Muscle layer of duodenum (tissue), 2 donors: ENCODE data around the gene FBXO8.
"Not testable (repeated sequence)": the region's sequence is repeated elsewhere in the genome, so short reads cannot be mapped to it uniquely, and the experiment has no call there.

Experiments used
- H3K27ac ChIP-seq: one replicate; pipeline ENCODE4 v1.7.0; 2013; ENCODE audit warnings: mild to moderate bottlenecking, low read length
- H3K27me3 ChIP-seq: one replicate; pipeline ENCODE4 v1.7.0; 2013; ENCODE audit warnings: low read depth, mild to moderate bottlenecking, control low read depth, low read length
- H3K36me3 ChIP-seq, 2 donors: one replicate each; pipeline ENCODE4 v1.7.0; 2013; ENCODE audit warnings: low read length in 2 of 2, control low read depth in 1 of 2, mild to moderate bottlenecking in 1 of 2; ENCODE audit not compliant: insufficient read depth in 2 of 2, control insufficient read depth in 1 of 2
- H3K4me1 ChIP-seq, 2 donors: one replicate each; pipeline ENCODE4 v1.7.0; 2013; ENCODE audit warnings: low read length in 2 of 2, mild to moderate bottlenecking in 2 of 2, control low read depth in 1 of 2, moderate library complexity in 1 of 2; ENCODE audit not compliant: insufficient read depth in 2 of 2, control insufficient read depth in 1 of 2
- H3K4me3 ChIP-seq, 2 donors: one replicate each; pipeline ENCODE4 v1.7.0; 2013; ENCODE audit warnings: low read length in 2 of 2, low read depth in 1 of 2, mild to moderate bottlenecking in 1 of 2
- H3K9me3 ChIP-seq, 2 donors: one replicate each; pipeline ENCODE4 v1.7.0; 2013; ENCODE audit warnings: low read length in 2 of 2, control low read depth in 1 of 2, mild to moderate bottlenecking in 1 of 2; ENCODE audit not compliant: control insufficient read depth in 1 of 2
- donor health status: healthy.

Gene FBXO8

DNA sequence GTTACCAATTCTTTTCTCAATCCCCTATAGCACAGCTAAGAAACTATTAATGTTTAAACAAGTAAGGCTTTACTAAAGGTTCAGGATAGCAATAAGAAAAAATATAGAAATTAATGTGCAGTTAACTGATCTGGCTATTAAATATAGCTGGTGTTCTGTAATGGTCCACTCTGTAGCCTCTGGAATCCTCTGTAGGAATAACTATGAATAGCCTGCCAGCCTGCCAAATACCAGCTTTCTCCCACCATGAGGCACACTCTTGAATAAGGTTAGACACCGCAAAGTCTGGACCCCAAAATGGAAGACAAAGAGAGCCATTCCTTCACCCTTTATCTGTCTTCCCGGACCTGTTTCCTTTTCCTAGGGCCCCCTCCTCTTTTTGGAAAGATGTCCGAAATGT lies 30.8 kb upstream of the FBXO8 start:
- no peaks in the 10 kb centered on the region for H3K9me3 ChIP-seq
- H3K27me3 ChIP-seq: no peaks in the 10 kb centered on the region
- H3K4me3 ChIP-seq: no peak overlapping the region
- H3K27ac ChIP-seq: no peak overlapping the region
- peaks cover 0 to 9% of the 10 kb centered on the region in 2 donors for H3K36me3 ChIP-seq
- H3K4me1 ChIP-seq: peaks cover 0 to 4% of the 10 kb centered on the region in 2 donors

GRCh38 chr4:174312993-174313392 lies 29.5 kb upstream of the FBXO8 start:
- no peaks in the 10 kb centered on the region for H3K9me3 ChIP-seq
- H3K4me3 ChIP-seq: no peak overlapping the region
- peaks cover 0 to 4% of the 10 kb centered on the region in 2 donors for H3K4me1 ChIP-seq
- peaks cover 0 to 22% of the 10 kb centered on the region in 2 donors for H3K36me3 ChIP-seq
- no peaks in the 10 kb centered on the region for H3K27me3 ChIP-seq
- no peak overlapping the region for H3K27ac ChIP-seq

DNA sequence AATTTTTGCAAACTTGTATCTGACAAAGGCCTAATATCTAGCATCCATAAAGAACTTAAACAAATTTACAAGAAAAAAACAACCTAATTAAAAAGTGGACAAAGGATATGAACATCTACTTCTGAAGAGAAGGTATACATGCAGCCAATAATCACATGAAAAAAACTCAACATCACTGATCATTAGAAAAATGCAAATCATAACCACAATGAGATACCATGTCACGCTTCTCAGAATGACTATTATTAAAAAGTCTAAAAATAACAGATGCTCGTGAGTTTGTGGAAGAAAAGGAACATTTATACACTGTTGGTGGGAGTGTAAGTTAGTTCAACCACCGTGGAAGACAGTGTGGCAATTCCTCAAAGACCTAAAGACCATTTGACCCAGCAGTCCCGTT lies 24.2 kb upstream of the FBXO8 start:
- H3K27me3 ChIP-seq: no peaks in the 10 kb centered on the region
- H3K4me1 ChIP-seq: no peaks in the 10 kb centered on the region
- peaks cover 6 to 37% of the 10 kb centered on the region in 2 donors for H3K36me3 ChIP-seq
- no peak overlapping the region for H3K27ac ChIP-seq
- H3K9me3 ChIP-seq: no peaks in the 10 kb centered on the region
- no peak overlapping the region for H3K4me3 ChIP-seq

DNA sequence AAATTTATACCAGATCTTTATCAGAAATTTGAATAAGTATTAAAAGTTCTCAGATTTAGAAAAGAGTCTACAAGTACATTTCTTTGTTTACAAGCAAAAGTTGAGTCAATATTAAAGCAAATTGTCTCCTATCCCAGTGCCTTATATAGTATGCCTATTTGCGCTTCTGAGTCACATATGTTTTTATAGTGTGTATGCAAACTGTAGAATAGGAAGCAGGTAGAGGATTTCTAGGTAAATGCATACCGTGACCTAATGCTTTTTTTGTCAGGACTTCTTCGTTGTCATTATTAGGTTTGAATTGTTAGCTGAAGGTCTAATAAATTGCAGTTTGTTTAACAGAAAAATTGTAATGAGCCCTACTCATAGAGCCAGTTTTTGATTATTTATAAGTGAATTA lies 22.5 kb upstream of the FBXO8 start:
- Histone ChIP-seq H3K4me3 (no peak overlapping the region), H3K9me3 (no peaks in the 10 kb centered on the region), H3K4me1 (no peaks in the 10 kb centered on the region), H3K27me3 (no peaks in the 10 kb centered on the region), H3K36me3 (peaks cover 6 to 33% of the 10 kb centered on the region in 2 donors), H3K27ac (no peak overlapping the region)

DNA sequence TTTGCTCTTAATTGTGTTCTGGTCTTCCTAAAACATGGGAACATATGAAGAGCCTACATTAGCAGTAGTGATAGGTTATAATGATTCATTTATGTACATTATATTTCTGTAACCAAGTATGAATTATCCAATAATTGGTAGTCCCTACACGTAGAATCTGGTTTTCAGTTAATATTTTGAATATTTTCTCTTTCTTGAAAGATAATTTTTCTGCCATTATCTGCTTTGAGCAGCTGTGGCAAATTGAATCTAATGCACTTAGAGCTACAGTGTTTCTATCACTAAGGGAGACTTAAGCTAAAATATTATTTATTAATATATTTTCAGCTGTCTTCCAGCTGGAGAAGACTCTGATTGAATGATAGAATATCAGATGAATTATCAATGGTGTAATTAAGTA lies 21.2 kb upstream of the FBXO8 start:
- Histone ChIP-seq H3K9me3 (no peaks in the 10 kb centered on the region), H3K27ac (no peak overlapping the region), H3K4me3 (no peak overlapping the region), H3K36me3 (peaks cover 13 to 37% of the 10 kb centered on the region in 2 donors), H3K4me1 (no peaks in the 10 kb centered on the region), H3K27me3 (no peaks in the 10 kb centered on the region)

DNA sequence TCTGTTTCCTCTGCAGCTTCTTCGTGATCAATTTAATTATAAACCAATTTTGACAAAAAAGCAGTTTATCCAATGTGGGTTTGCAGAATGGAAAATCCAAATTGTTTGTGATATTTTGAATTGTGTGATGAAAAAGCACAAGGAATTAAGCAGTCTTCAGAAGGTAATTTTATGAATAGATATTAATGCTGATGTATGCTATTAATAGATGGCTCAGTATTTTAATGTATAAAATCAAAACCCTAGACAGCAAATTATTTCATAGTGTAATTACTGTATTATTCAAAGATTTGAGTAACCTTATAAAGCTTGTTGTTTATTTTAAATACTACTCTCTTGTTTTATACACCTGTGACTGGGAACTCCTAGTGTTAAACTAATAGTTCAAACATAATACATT lies 20.2 kb upstream of the FBXO8 start:
- Histone ChIP-seq H3K27me3 (no peaks in the 10 kb centered on the region), H3K4me1 (no peaks in the 10 kb centered on the region), H3K4me3 (no peak overlapping the region), H3K9me3 (no peaks in the 10 kb centered on the region), H3K36me3 (peaks cover 15 to 29% of the 10 kb centered on the region in 2 donors), H3K27ac (no peak overlapping the region)

DNA sequence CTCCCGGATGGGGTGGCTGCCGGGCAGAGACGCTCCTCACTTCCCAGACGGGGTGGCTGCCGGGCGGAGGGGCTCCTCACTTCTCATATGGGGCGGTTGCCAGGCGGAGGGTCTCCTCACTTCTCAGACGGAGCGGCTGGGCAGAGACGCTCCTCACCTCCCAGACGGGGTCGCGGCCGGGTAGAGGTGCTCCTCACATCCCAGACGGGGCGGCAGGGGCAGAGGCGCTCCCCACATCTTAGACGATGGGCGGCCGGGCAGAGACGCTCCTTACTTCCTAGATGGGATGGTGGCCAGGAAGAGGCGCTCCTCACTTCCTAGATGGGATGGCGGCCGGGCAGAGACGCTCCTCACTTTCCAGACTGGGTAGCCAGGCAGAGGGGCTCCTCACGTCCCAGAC lies 11.7 kb upstream of the FBXO8 start:
- not testable (repeated sequence) for H3K4me1 ChIP-seq, H3K27ac ChIP-seq, H3K4me3 ChIP-seq, H3K27me3 ChIP-seq
- Histone ChIP-seq H3K9me3 (peaks cover 8 to 15% of the 10 kb centered on the region in 2 donors), H3K36me3 (peaks cover 12 to 15% of the 10 kb centered on the region in 2 donors)

DNA sequence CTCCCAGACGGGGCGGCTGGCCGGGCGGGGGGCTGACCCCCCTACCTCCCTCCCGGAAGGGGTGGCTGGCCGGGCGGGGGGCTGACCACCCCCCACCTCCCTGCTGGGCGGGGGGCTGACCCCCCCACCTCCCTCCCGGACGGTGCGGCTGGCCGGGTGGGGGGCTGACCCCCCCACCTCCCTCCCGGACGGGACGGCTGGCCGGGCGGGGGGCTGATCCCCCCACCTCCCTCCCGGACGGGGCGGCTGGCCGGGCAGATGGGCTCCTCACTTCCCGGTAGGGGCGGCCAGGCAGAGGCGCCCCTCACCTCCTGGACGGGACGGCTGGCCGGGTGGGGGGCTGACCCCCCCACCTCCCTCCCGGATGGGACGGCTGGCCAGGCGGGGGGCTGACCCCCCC lies 11.2 kb upstream of the FBXO8 start:
- H3K9me3 ChIP-seq: peaks cover 8 to 15% of the 10 kb centered on the region in 2 donors
- not testable (repeated sequence) for H3K4me3 ChIP-seq, H3K27ac ChIP-seq, H3K27me3 ChIP-seq, H3K36me3 ChIP-seq, H3K4me1 ChIP-seq

- H3K4me1 ChIP-seq: no peaks in the 10 kb centered on the region
- H3K27ac ChIP-seq: no peak overlapping the region
- H3K9me3 ChIP-seq: peaks cover 8 to 15% of the 10 kb centered on the region in 2 donors
- H3K4me3 ChIP-seq: peak overlapping the region in 1 of 2 donors; percentile 9
- peaks cover 5 to 8% of the 10 kb centered on the region in 2 donors for H3K36me3 ChIP-seq
- no peaks in the 10 kb centered on the region for H3K27me3 ChIP-seq
These were observed 9.0 kb upstream of the FBXO8 start for GRCh38 chr4:174292473-174292872.

DNA sequence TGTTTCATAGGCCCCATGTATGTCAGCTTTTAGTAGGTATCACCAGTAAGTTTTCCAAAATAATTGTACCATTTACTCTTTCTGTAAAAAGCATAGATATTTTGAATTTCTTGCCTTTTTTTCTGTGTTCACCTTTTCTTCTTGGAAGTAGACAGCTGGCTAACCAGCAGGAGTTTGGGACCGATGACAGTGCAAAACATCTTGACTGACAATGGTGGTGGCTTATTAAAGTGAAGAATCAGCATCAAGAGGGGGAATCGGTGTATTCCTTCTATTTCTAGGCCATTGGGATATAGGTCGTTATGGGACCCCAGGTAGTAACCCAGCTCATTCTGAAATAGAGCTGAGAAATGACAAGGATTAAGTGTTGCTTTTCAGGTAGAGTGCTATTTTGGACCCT lies 3.4 kb upstream of the FBXO8 start:
- Histone ChIP-seq H3K9me3 (peaks cover under 1 to 3% of the 10 kb centered on the region in 2 donors), H3K36me3 (peaks cover 0 to under 1% of the 10 kb centered on the region in 2 donors), H3K27ac (no peak overlapping the region), H3K27me3 (no peaks in the 10 kb centered on the region), H3K4me1 (peaks cover 11 to 20% of the 10 kb centered on the region in 2 donors), H3K4me3 (no peak overlapping the region)

DNA sequence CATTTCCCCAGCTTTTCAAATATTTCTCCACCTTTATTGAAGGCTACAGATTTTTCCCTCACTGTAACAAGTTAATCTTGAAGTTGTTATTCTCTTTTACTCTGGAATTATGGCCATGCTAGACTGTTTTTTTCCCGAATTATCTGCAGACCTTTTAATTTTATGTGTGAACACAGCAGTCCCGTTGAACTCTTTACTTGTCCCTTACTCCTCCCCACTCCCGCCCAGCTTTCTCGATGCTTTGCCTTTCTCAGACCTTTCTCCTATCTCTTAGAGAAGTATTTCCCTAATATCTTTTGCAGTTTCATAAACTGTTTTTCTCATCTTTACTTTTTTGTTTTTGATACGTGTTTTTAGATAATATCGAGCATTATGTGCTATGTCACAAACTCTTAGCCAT lies 1.0 kb upstream of the FBXO8 start:
- H3K36me3 ChIP-seq: no peaks in the 10 kb centered on the region
- peaks cover 11 to 27% of the 10 kb centered on the region in 2 donors for H3K4me1 ChIP-seq
- no peaks in the 10 kb centered on the region for H3K9me3 ChIP-seq
- no peaks in the 10 kb centered on the region for H3K27me3 ChIP-seq
- H3K27ac ChIP-seq: peak overlapping the region; percentile 100
- H3K4me3 ChIP-seq: peak overlapping the region; percentile 75 to 97

GRCh38 chr4:174282836-174283506 lies 496 bp downstream of the FBXO8 start:
- Histone ChIP-seq H3K36me3 (no peaks in the 10 kb centered on the region), H3K27ac (peak overlapping the region; percentile 100), H3K27me3 (no peaks in the 10 kb centered on the region), H3K4me1 (peaks cover 11 to 27% of the 10 kb centered on the region in 2 donors), H3K4me3 (peak overlapping the region; percentile 75 to 97), H3K9me3 (no peaks in the 10 kb centered on the region)
